ENCODE results near the gene PARVA.

- no peak for TF ChIP-seq CTCF (IDR thresholded peaks at IDR 0.05)
- TF ChIP-seq ZFX (IDR thresholded peaks at IDR 0.05; ENCODE audit: borderline replicate concordance) = no peak
Measured at GRCh38 chr11:12512826-12513395, 135.5 kb downstream of the PARVA start.
